H9 (cell line): ENCODE results near the gene SEC23B. TPM values are rescaled to one million over a fixed set of nuclear protein-coding genes. Genes with fewer than 3 reads are reported as not detected.

ENCODE experiments used
- DNase-seq: peaks from one replicate; pipeline ENCODE4 v3.0.0-alpha.2; 2017
- H2AFZ ChIP-seq: one replicate; pipeline ENCODE4 v1.6.1; 2013; ENCODE audit warnings: mild to moderate bottlenecking, low read length, control low read depth, moderate library complexity
- H2AK5ac ChIP-seq: 2 replicates; pipeline ENCODE4 v1.6.1; 2013; ENCODE audit warnings: low read length, control low read depth, mixed read lengths; ENCODE audit not compliant: insufficient read length
- H2BK120ac ChIP-seq: one replicate; pipeline ENCODE4 v1.6.1; 2013; ENCODE audit warnings: low read depth, mild to moderate bottlenecking, low read length, control low read depth, inconsistent platforms; ENCODE audit not compliant: poor library complexity, severe bottlenecking
- H2BK12ac ChIP-seq: 2 replicates; pipeline ENCODE4 v1.6.1; 2013; ENCODE audit warnings: low read length, control low read depth, mixed read lengths, low read depth; ENCODE audit not compliant: insufficient read length
- H2BK15ac ChIP-seq: 2 replicates; pipeline ENCODE4 v1.6.1; 2013; ENCODE audit warnings: low read depth, low read length, control low read depth
- H2BK20ac ChIP-seq: one replicate; pipeline ENCODE4 v1.6.1; 2013; ENCODE audit warnings: low read depth, mild to moderate bottlenecking, low read length, control low read depth, inconsistent platforms; ENCODE audit not compliant: poor library complexity, severe bottlenecking
- H2BK5ac ChIP-seq: 2 replicates; pipeline ENCODE4 v1.6.1; 2013; ENCODE audit warnings: low read length, control low read depth, mixed read lengths; ENCODE audit not compliant: insufficient read length
- H3K14ac ChIP-seq: 2 replicates; pipeline ENCODE4 v1.6.1; 2013; ENCODE audit warnings: low read length, control low read depth; ENCODE audit not compliant: insufficient read depth
- H3K18ac ChIP-seq: 2 replicates; pipeline ENCODE4 v1.6.1; 2013; ENCODE audit warnings: low read depth, mild to moderate bottlenecking, mixed read lengths, low read length, control low read depth; ENCODE audit not compliant: insufficient read length
- H3K23ac ChIP-seq: 2 replicates; pipeline ENCODE4 v1.6.1; 2013; ENCODE audit warnings: low read length, control low read depth, mixed read lengths, low read depth; ENCODE audit not compliant: insufficient read length
- H3K23me2 ChIP-seq: 2 replicates; pipeline ENCODE4 v1.6.1; 2013; ENCODE audit warnings: low read depth, mild to moderate bottlenecking, mixed read lengths, low read length, control low read depth; ENCODE audit not compliant: insufficient read length, poor library complexity, severe bottlenecking
- H3K27ac ChIP-seq: 2 replicates; pipeline ENCODE4 v1.5.1; 2013; ENCODE audit warnings: low read length, control low read depth, mixed read lengths, low read depth; ENCODE audit not compliant: insufficient read length
- H3K27me3 ChIP-seq: 2 replicates; pipeline ENCODE4 v1.6.1; 2013; ENCODE audit warnings: low read length, control low read depth, inconsistent platforms; ENCODE audit not compliant: insufficient read depth
- H3K4ac ChIP-seq: 2 replicates; pipeline ENCODE4 v1.6.1; 2013; ENCODE audit warnings: low read depth, mild to moderate bottlenecking, control low read depth, inconsistent platforms, low read length, moderate library complexity
- H3K4me1 ChIP-seq: 2 replicates; pipeline ENCODE4 v1.6.1; 2013; ENCODE audit warnings: low read length, control low read depth, inconsistent platforms; ENCODE audit not compliant: insufficient read depth
- H3K4me2 ChIP-seq: 2 replicates; pipeline ENCODE4 v1.6.1; 2013; ENCODE audit warnings: low read length, control low read depth, mixed read lengths; ENCODE audit not compliant: insufficient read length, insufficient read depth
- H3K56ac ChIP-seq: 2 replicates; pipeline ENCODE4 v1.6.1; 2013; ENCODE audit warnings: low read depth, mild to moderate bottlenecking, mixed read lengths, low read length, control low read depth; ENCODE audit not compliant: insufficient read length
- H3K79me1 ChIP-seq: 2 replicates; pipeline ENCODE4 v1.6.1; 2013; ENCODE audit warnings: low read depth, mild to moderate bottlenecking, moderate library complexity, low read length, control low read depth, inconsistent platforms; ENCODE audit not compliant: insufficient read depth, poor library complexity, severe bottlenecking
- H3K79me2 ChIP-seq: 2 replicates; pipeline ENCODE4 v1.6.1; 2013; ENCODE audit warnings: low read length, control low read depth, inconsistent platforms; ENCODE audit not compliant: insufficient read depth
- H3K9ac ChIP-seq: 2 replicates; pipeline ENCODE4 v1.6.1; 2013; ENCODE audit warnings: low read length, control low read depth, mixed read lengths; ENCODE audit not compliant: insufficient read length; ENCODE audit errors: extremely low read depth
- H3K9me3 ChIP-seq: one replicate; pipeline ENCODE4 v1.6.1; 2013; ENCODE audit warnings: low read depth, low read length, inconsistent platforms; ENCODE audit not compliant: control insufficient read depth
- H3T11ph ChIP-seq: one replicate; pipeline ENCODE4 v1.6.1; 2013; ENCODE audit warnings: mild to moderate bottlenecking, low read length, control low read depth, inconsistent platforms
- H4K20me1 ChIP-seq: one replicate; pipeline ENCODE4 v1.6.1; 2013; ENCODE audit not compliant: control insufficient read depth, insufficient read length, insufficient read depth
- H4K5ac ChIP-seq: 2 replicates; pipeline ENCODE4 v1.6.1; 2013; ENCODE audit warnings: low read depth, mild to moderate bottlenecking, mixed read lengths, low read length, control low read depth; ENCODE audit not compliant: insufficient read length
- H4K8ac ChIP-seq: replicated peaks from 2 replicates; pipeline ENCODE4 v1.6.1; 2013; ENCODE audit warnings: low read length, control low read depth, mixed read lengths, low read depth; ENCODE audit not compliant: insufficient read length
- H4K91ac ChIP-seq: 2 replicates; pipeline ENCODE4 v1.6.1; 2013; ENCODE audit warnings: low read depth, mild to moderate bottlenecking, moderate library complexity, mixed read lengths, low read length, control low read depth; ENCODE audit not compliant: insufficient read length
- H3K27ac Mint-ChIP-seq, 3 experiments: 2 replicates in 2 of 3; 3 replicates in 1 of 3; pipeline ENCODE4 v1.8.0; 2020 to 2021; ENCODE audit warnings: mixed read lengths in 3 of 3, mild to moderate bottlenecking in 1 of 3, moderate library complexity in 1 of 3
- H3K27me3 Mint-ChIP-seq: 2 replicates; pipeline ENCODE4 v1.8.0; 2021; ENCODE audit warnings: low read depth, mild to moderate bottlenecking, moderate library complexity, mixed read lengths
- H3K36me3 Mint-ChIP-seq, 3 experiments: 2 replicates in 2 of 3; 3 replicates in 1 of 3; pipeline ENCODE4 v1.8.0; 2020 to 2021; ENCODE audit warnings: low read depth in 3 of 3, mixed read lengths in 3 of 3; ENCODE audit not compliant: insufficient read depth in 1 of 3
- H3K4me1 Mint-ChIP-seq, 2 experiments: 2 replicates each; pipeline ENCODE4 v1.8.0; 2020; ENCODE audit warnings: mixed read lengths in 2 of 2
- H3K4me3 Mint-ChIP-seq, 2 experiments: 2 replicates in 1 of 2; 3 replicates in 1 of 2; pipeline ENCODE4 v1.8.0; 2020 to 2021; ENCODE audit warnings: mild to moderate bottlenecking in 2 of 2, mixed read lengths in 2 of 2, moderate library complexity in 1 of 2
- H3K9me3 Mint-ChIP-seq, 2 experiments: 2 replicates in 1 of 2; 3 replicates in 1 of 2; pipeline ENCODE4 v1.8.0; 2020; ENCODE audit warnings: mild to moderate bottlenecking in 2 of 2, mixed read lengths in 2 of 2, moderate library complexity in 1 of 2
- WGBS: extraction: QIAGEN DNeasy Blood & Tissue Kit; methylation state at CpG from one replicate; pipeline ENCODE4 v1.1.7; 2013; ENCODE audit warnings: missing lambda C conversion rate, low lambda C conversion rate, mixed read lengths; ENCODE audit not compliant: insufficient read length; ENCODE audit errors: extremely low coverage; 5-methylcytosine and 5-hydroxymethylcytosine counted together
- total RNA-seq: library from RNA; stranded (reverse); gene quantifications from 2 replicates; pipeline ENCODE4 v1.2.1, GENCODE V29; 2021
- TF ChIP-seq, protein P1 (sequence below): fragments of 200-600 bp; sonication (generic); conservative IDR thresholded peaks from 3 replicates; pipeline ENCODE4 v1.8.0; 2021; ENCODE audit warnings: antibody characterized with exemption, mild to moderate bottlenecking

The SEC23B gene
- total RNA-seq, 1 experiment from 2014 or later, result 65.9 TPM

DNA sequence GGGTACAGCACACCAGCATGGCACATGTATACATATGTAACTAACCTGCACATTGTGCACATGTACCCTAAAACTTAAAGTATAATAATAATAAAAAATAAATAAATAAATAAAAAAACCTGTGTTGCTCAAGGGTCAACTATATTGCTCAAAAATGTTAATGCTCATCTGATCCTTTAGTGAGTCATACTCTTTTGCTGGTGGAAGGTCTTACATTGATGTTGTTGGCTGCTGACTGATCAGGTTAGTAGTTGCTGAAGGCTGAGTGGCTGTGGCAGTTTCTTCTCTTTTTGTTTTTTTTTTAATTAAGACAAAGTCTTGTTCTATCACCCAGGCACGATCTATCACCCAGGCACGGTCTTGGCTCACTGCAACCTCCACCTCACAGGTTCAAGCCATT, 29.9 kb downstream of the SEC23B start:
- H3K23me2 ChIP-seq, result no peaks in the 10 kb centered on the region
- H3K4me1 ChIP-seq, result no peaks in the 10 kb centered on the region
- no peak overlapping the region for H3K4me3 Mint-ChIP-seq
- no peaks in the 10 kb centered on the region for H3K27me3 ChIP-seq
- no peak overlapping the region for H2AFZ ChIP-seq
- no peak overlapping the region for H2AK5ac ChIP-seq
- no peak overlapping the region for H3K9ac ChIP-seq
- no peaks in the 10 kb centered on the region for H3K27me3 Mint-ChIP-seq
- no peak overlapping the region for H2BK20ac ChIP-seq
- no peaks in the 10 kb centered on the region for H3K79me1 ChIP-seq
- H3K56ac ChIP-seq, result no peak overlapping the region
- H3K4me2 ChIP-seq, result no peak overlapping the region
- H3K18ac ChIP-seq, result no peak overlapping the region
- no peak overlapping the region for H3K27ac ChIP-seq
- H3K9me3 Mint-ChIP-seq, result 0 out of 5 replicates have a peak, but pooled peaks cover 0 to 2% of the 10 kb centered on the region in 2 experiments
- WGBS, result no CpG with 5 or more reads among the region's 2 CpGs
- H2BK15ac ChIP-seq, result no peak overlapping the region
- H3K9me3 ChIP-seq, result no peaks in the 10 kb centered on the region
- no peak overlapping the region for H3K27ac Mint-ChIP-seq
- no peak for DNase-seq
- H4K5ac ChIP-seq, result no peak overlapping the region
- no peak overlapping the region for H3K23ac ChIP-seq
- no peak overlapping the region for H3K14ac ChIP-seq
- TF ChIP-seq, protein P1, sequence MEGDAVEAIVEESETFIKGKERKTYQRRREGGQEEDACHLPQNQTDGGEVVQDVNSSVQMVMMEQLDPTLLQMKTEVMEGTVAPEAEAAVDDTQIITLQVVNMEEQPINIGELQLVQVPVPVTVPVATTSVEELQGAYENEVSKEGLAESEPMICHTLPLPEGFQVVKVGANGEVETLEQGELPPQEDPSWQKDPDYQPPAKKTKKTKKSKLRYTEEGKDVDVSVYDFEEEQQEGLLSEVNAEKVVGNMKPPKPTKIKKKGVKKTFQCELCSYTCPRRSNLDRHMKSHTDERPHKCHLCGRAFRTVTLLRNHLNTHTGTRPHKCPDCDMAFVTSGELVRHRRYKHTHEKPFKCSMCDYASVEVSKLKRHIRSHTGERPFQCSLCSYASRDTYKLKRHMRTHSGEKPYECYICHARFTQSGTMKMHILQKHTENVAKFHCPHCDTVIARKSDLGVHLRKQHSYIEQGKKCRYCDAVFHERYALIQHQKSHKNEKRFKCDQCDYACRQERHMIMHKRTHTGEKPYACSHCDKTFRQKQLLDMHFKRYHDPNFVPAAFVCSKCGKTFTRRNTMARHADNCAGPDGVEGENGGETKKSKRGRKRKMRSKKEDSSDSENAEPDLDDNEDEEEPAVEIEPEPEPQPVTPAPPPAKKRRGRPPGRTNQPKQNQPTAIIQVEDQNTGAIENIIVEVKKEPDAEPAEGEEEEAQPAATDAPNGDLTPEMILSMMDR, result no peak
- H3T11ph ChIP-seq, result no peak overlapping the region
- H3K4me1 Mint-ChIP-seq, result no peaks in the 10 kb centered on the region
- H4K91ac ChIP-seq, result no peak overlapping the region
- H2BK12ac ChIP-seq, result no peak overlapping the region
- H4K20me1 ChIP-seq, result no peaks in the 10 kb centered on the region
- H3K79me2 ChIP-seq, result no peaks in the 10 kb centered on the region
- peaks cover 34 to 68% (median 59%) of the 10 kb centered on the region in 3 experiments for H3K36me3 Mint-ChIP-seq
- no peak overlapping the region for H2BK5ac ChIP-seq
- H3K4ac ChIP-seq, result no peak overlapping the region
- H2BK120ac ChIP-seq, result no peak overlapping the region
- H4K8ac ChIP-seq, result no peak overlapping the region
